GM23338 (cell line): ENCODE measurements around the gene WNT2B. TPM values are rescaled to one million over a fixed set of nuclear protein-coding genes. Genes with fewer than 3 reads are reported as not detected.

Experiments
- ATAC-seq: fragments of 200-7000 bp; cut with Tn5 transposase; 3 replicates; pipeline ENCODE4 v1.9.1; 2020
- DNase-seq: peaks from one replicate; pipeline ENCODE4 v3.0.0-alpha.2; 2015; ENCODE audit warnings: low spot score
- H2AFZ ChIP-seq: fragments of 200-600 bp; sonication (generic); 2 replicates; pipeline ENCODE4 v1.8.0; 2016; ENCODE audit warnings: antibody characterized with exemption, mild to moderate bottlenecking, moderate library complexity
- H3F3A ChIP-seq: fragments of 200-600 bp; sonication (generic); replicated peaks from 2 replicates; pipeline ENCODE4 v1.8.0; 2017; ENCODE audit warnings: antibody characterized with exemption, mixed run types, low read depth
- H3K27ac ChIP-seq: fragments of 200-600 bp; sonication (generic); 2 replicates; pipeline ENCODE4 v1.6.1; 2016; ENCODE audit warnings: low read depth
- H3K27me3 ChIP-seq: fragments of 200-600 bp; sonication (generic); 2 replicates; pipeline ENCODE4 v1.8.0; 2016; ENCODE audit warnings: mild to moderate bottlenecking, mixed run types, moderate library complexity; ENCODE audit not compliant: insufficient read depth
- H3K36me3 ChIP-seq: fragments of 200-600 bp; sonication (generic); 2 replicates; pipeline ENCODE4 v1.8.0; 2016; ENCODE audit warnings: mild to moderate bottlenecking; ENCODE audit not compliant: insufficient read depth
- H3K4me1 ChIP-seq: fragments of 200-600 bp; sonication (generic); 2 replicates; pipeline ENCODE4 v1.8.0; 2016; ENCODE audit warnings: mild to moderate bottlenecking, moderate library complexity; ENCODE audit not compliant: insufficient read depth
- H3K4me2 ChIP-seq: fragments of 200-600 bp; sonication (generic); 2 replicates; pipeline ENCODE4 v1.7.1; 2017; ENCODE audit warnings: mixed run types
- H3K4me3 ChIP-seq: fragments of 200-600 bp; sonication (generic); 2 replicates; pipeline ENCODE4 v1.6.1; 2016; ENCODE audit warnings: mixed run types
- H3K79me2 ChIP-seq: fragments of 200-600 bp; sonication (generic); replicated peaks from 2 replicates; pipeline ENCODE4 v1.8.0; 2017; ENCODE audit warnings: mild to moderate bottlenecking; ENCODE audit not compliant: insufficient read depth
- H3K9me2 ChIP-seq: fragments of 200-600 bp; sonication (generic); 2 replicates; pipeline ENCODE4 v1.8.0; 2017; ENCODE audit not compliant: insufficient read depth
- H4K20me1 ChIP-seq: fragments of 200-600 bp; sonication (generic); replicated peaks from 2 replicates; pipeline ENCODE4 v1.8.0; 2017; ENCODE audit warnings: mild to moderate bottlenecking; ENCODE audit not compliant: insufficient read depth
- H3K27ac Mint-ChIP-seq: 2 replicates; pipeline ENCODE4 v1.8.0; 2020; ENCODE audit warnings: inconsistent platforms, mild to moderate bottlenecking, moderate library complexity, mixed read lengths
- H3K27me3 Mint-ChIP-seq: 3 replicates; pipeline ENCODE4 v1.8.0; 2022; ENCODE audit warnings: low read depth, mild to moderate bottlenecking, moderate library complexity, mixed read lengths, inconsistent platforms; ENCODE audit not compliant: insufficient read depth, poor library complexity
- H3K36me3 Mint-ChIP-seq: 3 replicates; pipeline ENCODE4 v1.8.0; 2021; ENCODE audit warnings: low read depth, mild to moderate bottlenecking, inconsistent platforms, moderate library complexity, mixed read lengths
- H3K4me1 Mint-ChIP-seq: 3 replicates; pipeline ENCODE4 v1.8.0; 2020; ENCODE audit warnings: mild to moderate bottlenecking, inconsistent platforms, mixed read lengths
- H3K4me3 Mint-ChIP-seq: 3 replicates; pipeline ENCODE4 v1.8.0; 2021; ENCODE audit warnings: moderate library complexity, mild to moderate bottlenecking, inconsistent platforms, mixed read lengths
- H3K9me3 Mint-ChIP-seq: 3 replicates; pipeline ENCODE4 v1.8.0; 2020; ENCODE audit warnings: moderate library complexity, mild to moderate bottlenecking, inconsistent platforms, mixed read lengths
- EZH2 ChIP-seq: fragments of 200-600 bp; sonication (generic); IDR thresholded peaks from one replicate; pipeline ENCODE4 v1.8.0; 2017; ENCODE audit warnings: antibody characterized with exemption, mild to moderate bottlenecking, low read depth; ENCODE audit not compliant: unreplicated experiment
- EZH2phosphoT487 ChIP-seq: fragments of 200-600 bp; sonication (generic); IDR thresholded peaks from one replicate; pipeline ENCODE4 v1.8.1; 2018; ENCODE audit warnings: antibody characterized with exemption; ENCODE audit not compliant: unreplicated experiment
- ZNF114 ChIP-seq: fragments of 250-450 bp; sonication (Bioruptor Pico); IDR thresholded peaks from 2 replicates; pipeline ENCODE4 v1.5.0; 2020; ENCODE audit warnings: mild to moderate bottlenecking, moderate library complexity
- polyA plus RNA-seq: library from polyadenylated mRNA; unstranded; fragments of >200 nt; fragmentation: Nextera tagmentation; extraction: Ambion mirVana; gene quantifications from 2 replicates; pipeline ENCODE4 v1.2.1, GENCODE V29; 2016
- total RNA-seq: library from RNA; depleted of rRNA; stranded (reverse); fragments of >200 nt; shearing (Covaris generic); gene quantifications from 2 replicates; pipeline ENCODE4 v1.2.3, GENCODE V29; 2014
- TF ChIP-seq, protein P1 (sequence below): fragments of 250-450 bp; sonication (Bioruptor Pico); IDR thresholded peaks from 2 replicates; pipeline ENCODE4 v1.5.0; 2020; ENCODE audit warnings: mild to moderate bottlenecking, moderate library complexity
- TF ChIP-seq, protein P2 (sequence below): IDR thresholded peaks from 2 replicates; pipeline ENCODE4 v1.6.1; 2016; ENCODE audit warnings: antibody characterized with exemption
- TF ChIP-seq, protein P3 (sequence below), 2 experiments: fragments of 200-600 bp in 1 of 2; sonication (generic) in 1 of 2; conservative IDR thresholded peaks; 2 replicates each; pipeline versions ENCODE4 v1.5.1 to v1.6.1; 2016 to 2017; ENCODE audit warnings: antibody characterized with exemption in 2 of 2, low read depth in 2 of 2, mild to moderate bottlenecking in 2 of 2, moderate library complexity in 1 of 2

WNT2B gene
- total and polyA plus RNA-seq, 2 experiments from 2014 or later = 0.50 to 0.90 TPM

DNA sequence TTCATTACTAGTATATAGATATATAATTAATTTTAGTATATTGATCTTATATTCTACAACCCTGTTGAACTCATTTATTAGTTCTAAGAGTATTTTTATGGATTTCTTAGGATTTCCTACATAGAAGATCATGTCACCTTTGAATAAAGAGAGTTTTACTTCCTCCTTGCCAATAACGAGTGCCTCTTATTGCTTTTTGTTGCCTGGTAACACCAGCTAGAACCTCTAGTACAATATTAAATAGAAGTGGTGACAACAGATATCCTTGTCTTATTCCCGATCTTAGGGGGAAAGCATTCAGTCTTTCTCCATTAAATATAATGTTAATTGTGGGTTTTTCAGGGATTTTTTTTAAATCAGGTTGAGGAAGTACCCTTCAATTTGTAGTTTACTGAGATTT, 40.8 kb downstream of the WNT2B start (continued):
- TF ChIP-seq, protein P1, sequence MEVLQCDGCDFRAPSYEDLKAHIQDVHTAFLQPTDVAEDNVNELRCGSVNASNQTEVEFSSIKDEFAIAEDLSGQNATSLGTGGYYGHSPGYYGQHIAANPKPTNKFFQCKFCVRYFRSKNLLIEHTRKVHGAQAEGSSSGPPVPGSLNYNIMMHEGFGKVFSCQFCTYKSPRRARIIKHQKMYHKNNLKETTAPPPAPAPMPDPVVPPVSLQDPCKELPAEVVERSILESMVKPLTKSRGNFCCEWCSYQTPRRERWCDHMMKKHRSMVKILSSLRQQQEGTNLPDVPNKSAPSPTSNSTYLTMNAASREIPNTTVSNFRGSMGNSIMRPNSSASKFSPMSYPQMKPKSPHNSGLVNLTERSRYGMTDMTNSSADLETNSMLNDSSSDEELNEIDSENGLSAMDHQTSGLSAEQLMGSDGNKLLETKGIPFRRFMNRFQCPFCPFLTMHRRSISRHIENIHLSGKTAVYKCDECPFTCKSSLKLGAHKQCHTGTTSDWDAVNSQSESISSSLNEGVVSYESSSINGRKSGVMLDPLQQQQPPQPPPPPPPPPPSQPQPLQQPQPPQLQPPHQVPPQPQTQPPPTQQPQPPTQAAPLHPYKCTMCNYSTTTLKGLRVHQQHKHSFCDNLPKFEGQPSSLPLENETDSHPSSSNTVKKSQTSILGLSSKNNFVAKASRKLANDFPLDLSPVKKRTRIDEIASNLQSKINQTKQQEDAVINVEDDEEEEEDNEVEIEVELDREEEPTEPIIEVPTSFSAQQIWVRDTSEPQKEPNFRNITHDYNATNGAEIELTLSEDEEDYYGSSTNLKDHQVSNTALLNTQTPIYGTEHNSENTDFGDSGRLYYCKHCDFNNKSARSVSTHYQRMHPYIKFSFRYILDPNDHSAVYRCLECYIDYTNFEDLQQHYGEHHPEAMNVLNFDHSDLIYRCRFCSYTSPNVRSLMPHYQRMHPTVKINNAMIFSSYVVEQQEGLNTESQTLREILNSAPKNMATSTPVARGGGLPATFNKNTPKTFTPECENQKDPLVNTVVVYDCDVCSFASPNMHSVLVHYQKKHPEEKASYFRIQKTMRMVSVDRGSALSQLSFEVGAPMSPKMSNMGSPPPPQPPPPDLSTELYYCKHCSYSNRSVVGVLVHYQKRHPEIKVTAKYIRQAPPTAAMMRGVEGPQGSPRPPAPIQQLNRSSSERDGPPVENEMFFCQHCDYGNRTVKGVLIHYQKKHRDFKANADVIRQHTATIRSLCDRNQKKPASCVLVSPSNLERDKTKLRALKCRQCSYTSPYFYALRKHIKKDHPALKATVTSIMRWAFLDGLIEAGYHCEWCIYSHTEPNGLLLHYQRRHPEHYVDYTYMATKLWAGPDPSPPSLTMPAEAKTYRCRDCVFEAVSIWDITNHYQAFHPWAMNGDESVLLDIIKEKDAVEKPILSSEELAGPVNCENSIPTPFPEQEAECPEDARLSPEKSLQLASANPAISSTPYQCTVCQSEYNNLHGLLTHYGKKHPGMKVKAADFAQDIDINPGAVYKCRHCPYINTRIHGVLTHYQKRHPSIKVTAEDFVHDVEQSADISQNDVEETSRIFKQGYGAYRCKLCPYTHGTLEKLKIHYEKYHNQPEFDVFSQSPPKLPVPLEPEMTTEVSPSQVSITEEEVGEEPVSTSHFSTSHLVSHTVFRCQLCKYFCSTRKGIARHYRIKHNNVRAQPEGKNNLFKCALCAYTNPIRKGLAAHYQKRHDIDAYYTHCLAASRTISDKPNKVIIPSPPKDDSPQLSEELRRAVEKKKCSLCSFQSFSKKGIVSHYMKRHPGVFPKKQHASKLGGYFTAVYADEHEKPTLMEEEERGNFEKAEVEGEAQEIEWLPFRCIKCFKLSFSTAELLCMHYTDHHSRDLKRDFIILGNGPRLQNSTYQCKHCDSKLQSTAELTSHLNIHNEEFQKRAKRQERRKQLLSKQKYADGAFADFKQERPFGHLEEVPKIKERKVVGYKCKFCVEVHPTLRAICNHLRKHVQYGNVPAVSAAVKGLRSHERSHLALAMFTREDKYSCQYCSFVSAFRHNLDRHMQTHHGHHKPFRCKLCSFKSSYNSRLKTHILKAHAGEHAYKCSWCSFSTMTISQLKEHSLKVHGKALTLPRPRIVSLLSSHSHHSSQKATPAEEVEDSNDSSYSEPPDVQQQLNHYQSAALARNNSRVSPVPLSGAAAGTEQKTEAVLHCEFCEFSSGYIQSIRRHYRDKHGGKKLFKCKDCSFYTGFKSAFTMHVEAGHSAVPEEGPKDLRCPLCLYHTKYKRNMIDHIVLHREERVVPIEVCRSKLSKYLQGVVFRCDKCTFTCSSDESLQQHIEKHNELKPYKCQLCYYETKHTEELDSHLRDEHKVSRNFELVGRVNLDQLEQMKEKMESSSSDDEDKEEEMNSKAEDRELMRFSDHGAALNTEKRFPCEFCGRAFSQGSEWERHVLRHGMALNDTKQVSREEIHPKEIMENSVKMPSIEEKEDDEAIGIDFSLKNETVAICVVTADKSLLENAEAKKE (CRISPR knock-in tag) = no peak
- TF ChIP-seq EZH2phosphoT487 (no peak), EZH2 (no peak), ZNF114 (CRISPR knock-in tag) (no peak)
- TF ChIP-seq, protein P2, sequence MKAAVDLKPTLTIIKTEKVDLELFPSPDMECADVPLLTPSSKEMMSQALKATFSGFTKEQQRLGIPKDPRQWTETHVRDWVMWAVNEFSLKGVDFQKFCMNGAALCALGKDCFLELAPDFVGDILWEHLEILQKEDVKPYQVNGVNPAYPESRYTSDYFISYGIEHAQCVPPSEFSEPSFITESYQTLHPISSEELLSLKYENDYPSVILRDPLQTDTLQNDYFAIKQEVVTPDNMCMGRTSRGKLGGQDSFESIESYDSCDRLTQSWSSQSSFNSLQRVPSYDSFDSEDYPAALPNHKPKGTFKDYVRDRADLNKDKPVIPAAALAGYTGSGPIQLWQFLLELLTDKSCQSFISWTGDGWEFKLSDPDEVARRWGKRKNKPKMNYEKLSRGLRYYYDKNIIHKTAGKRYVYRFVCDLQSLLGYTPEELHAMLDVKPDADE = no peak
- TF ChIP-seq, protein P3, sequence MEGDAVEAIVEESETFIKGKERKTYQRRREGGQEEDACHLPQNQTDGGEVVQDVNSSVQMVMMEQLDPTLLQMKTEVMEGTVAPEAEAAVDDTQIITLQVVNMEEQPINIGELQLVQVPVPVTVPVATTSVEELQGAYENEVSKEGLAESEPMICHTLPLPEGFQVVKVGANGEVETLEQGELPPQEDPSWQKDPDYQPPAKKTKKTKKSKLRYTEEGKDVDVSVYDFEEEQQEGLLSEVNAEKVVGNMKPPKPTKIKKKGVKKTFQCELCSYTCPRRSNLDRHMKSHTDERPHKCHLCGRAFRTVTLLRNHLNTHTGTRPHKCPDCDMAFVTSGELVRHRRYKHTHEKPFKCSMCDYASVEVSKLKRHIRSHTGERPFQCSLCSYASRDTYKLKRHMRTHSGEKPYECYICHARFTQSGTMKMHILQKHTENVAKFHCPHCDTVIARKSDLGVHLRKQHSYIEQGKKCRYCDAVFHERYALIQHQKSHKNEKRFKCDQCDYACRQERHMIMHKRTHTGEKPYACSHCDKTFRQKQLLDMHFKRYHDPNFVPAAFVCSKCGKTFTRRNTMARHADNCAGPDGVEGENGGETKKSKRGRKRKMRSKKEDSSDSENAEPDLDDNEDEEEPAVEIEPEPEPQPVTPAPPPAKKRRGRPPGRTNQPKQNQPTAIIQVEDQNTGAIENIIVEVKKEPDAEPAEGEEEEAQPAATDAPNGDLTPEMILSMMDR (conservative IDR thresholded peaks at IDR 0.05; ENCODE audit: low read depth in 2 of 2) = no peak

DNA sequence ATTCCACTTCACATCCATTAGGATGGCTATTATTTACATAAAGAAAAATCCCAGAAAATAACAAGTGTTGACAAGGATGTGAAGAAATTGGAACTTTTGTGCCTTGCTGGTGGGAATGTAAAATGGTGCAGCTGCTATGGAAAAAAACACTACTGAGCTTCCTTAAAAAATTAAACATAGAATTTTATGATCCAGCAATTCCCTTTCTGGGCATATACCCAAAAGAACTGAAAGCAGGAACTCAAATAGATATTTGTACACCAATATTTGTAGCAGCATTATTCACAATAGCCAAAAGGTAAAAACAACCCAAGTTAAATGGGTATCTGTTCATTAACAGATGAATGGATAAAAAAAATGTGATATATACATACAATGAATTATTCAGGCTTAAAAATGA, 45.6 kb downstream of the WNT2B start:
- H3K4me3 ChIP-seq = no peak overlapping the region
- H3K27me3 ChIP-seq = no peaks in the 10 kb centered on the region
- H4K20me1 ChIP-seq = no peaks in the 10 kb centered on the region
- Mint-ChIP-seq H3K27ac (no peak overlapping the region), H3K9me3 (no peaks in the 10 kb centered on the region), H3K27me3 (peaks cover 2% of the 10 kb centered on the region), H3K4me1 (no peaks in the 10 kb centered on the region), H3K36me3 (no peaks in the 10 kb centered on the region), H3K4me3 (no peak overlapping the region)
- no peak overlapping the region for H3K27ac ChIP-seq
- no peak overlapping the region for H2AFZ ChIP-seq
- TF ChIP-seq ZNF114 (CRISPR knock-in tag) = no peak
- H3F3A ChIP-seq = no peaks in the 10 kb centered on the region
- H3K9me2 ChIP-seq = no peaks in the 10 kb centered on the region
- H3K4me2 ChIP-seq = no peak overlapping the region
- no peak for DNase-seq
- H3K36me3 ChIP-seq = no peaks in the 10 kb centered on the region; the same call in 1 of the 2 replicates
- no peak for ATAC-seq
- H3K4me1 ChIP-seq = no peaks in the 10 kb centered on the region
- no peaks in the 10 kb centered on the region for H3K79me2 ChIP-seq
